GM12878 (cell line): ENCODE data around the gene LMBRD1. TPM values are rescaled to one million over a fixed set of nuclear protein-coding genes. Genes with fewer than 3 reads are reported as not detected.

ENCODE experiments used
- ATAC-seq: fragments of 200-7000 bp; cut with Tn5 transposase; 3 replicates; pipeline ENCODE4 v1.9.1; 2020; ENCODE audit warnings: mild to moderate bottlenecking, moderate library complexity
- BruUV-seq: library from RNA; stranded (reverse); fragments of 400-500 nt; replicated peaks from 2 replicates; lab custom pipeline; 2021; lab: Mats Ljungman, UMichigan
- CTCF ChIA-PET: fragments of 300-600 bp; sonication (Branson Sonifier 250); formaldehyde crosslinking; extraction: SDS; loops from one replicate; lab custom pipeline; 2021; ENCODE audit warnings: inconsistent platforms; lab: Yijun Ruan, JAX
- POLR2A ChIA-PET: fragments of 350-600 bp; formaldehyde crosslinking; extraction: SDS; loops from one replicate; lab custom pipeline; 2021; ENCODE audit warnings: inconsistent platforms; lab: Charles Lee
- RAD21 ChIA-PET: fragments of 300-600 bp; sonication (Branson Sonifier 250); formaldehyde crosslinking; loops from one replicate; lab custom pipeline; 2023; ENCODE audit warnings: antibody characterized with exemption; ENCODE audit not compliant: unreplicated experiment; lab: Charles Lee
- SMC1A ChIA-PET: fragments of 300-600 bp; sonication (Branson Sonifier 250); formaldehyde crosslinking; loops from one replicate; lab custom pipeline; 2023; ENCODE audit not compliant: unreplicated experiment, uncharacterized antibody; lab: Charles Lee
- DNase-seq: peaks from one replicate; pipeline ENCODE4 v3.0.0-alpha.2; 2011; ENCODE audit warnings: low read depth, low spot score
- FAIRE-seq: peaks from 3 replicates; lab custom pipeline; 2011; peaks lifted over from hg19 to GRCh38; lab: Jason Lieb, UNC
- H2AFZ ChIP-seq: 2 replicates; pipeline ENCODE4 v1.6.0; 2011; ENCODE audit warnings: low read depth, low read length, control low read depth; ENCODE audit not compliant: control insufficient read depth
- H3K27ac ChIP-seq: 2 replicates; pipeline ENCODE4 v1.5.1; 2011; ENCODE audit warnings: control low read depth; ENCODE audit not compliant: control insufficient read depth, insufficient read depth
- H3K27me3 ChIP-seq, 2 experiments: replicated peaks in 1 of 2; 2 replicates each; pipeline versions ENCODE4 v1.6.0 to v1.6.1; 2011; ENCODE audit warnings: low read length in 1 of 2; ENCODE audit not compliant: control insufficient read depth in 2 of 2, insufficient read depth in 2 of 2
- H3K36me3 ChIP-seq, 2 experiments: 2 replicates each; pipeline ENCODE4 v1.5.1; 2011; ENCODE audit warnings: low read length in 1 of 2; ENCODE audit not compliant: control insufficient read depth in 2 of 2, insufficient read depth in 2 of 2
- H3K4me1 ChIP-seq: 2 replicates; pipeline ENCODE4 v1.6.1; 2011; ENCODE audit warnings: mild to moderate bottlenecking, low read length, moderate library complexity, mixed read lengths; ENCODE audit not compliant: control insufficient read depth, insufficient read depth
- H3K4me2 ChIP-seq: 2 replicates; pipeline ENCODE4 v1.6.0; 2011; ENCODE audit warnings: control low read depth; ENCODE audit not compliant: control insufficient read depth, insufficient read depth
- H3K4me3 ChIP-seq: fragments of 200-600 bp; sonication (generic); 2 replicates; pipeline ENCODE4 v1.5.1; 2016
- H3K79me2 ChIP-seq: 2 replicates; pipeline ENCODE4 v1.6.0; 2011; ENCODE audit warnings: low read length; ENCODE audit not compliant: control insufficient read depth, insufficient read depth
- H3K9ac ChIP-seq: 2 replicates; pipeline ENCODE4 v1.8.0; 2011; ENCODE audit warnings: low read length, control low read depth, mixed read lengths; ENCODE audit not compliant: control insufficient read depth, insufficient read depth
- H3K9me3 ChIP-seq: replicated peaks from 3 replicates; pipeline ENCODE4 v1.5.1; 2011; ENCODE audit warnings: mild to moderate bottlenecking, low read length; ENCODE audit not compliant: control insufficient read depth, insufficient read depth
- H4K20me1 ChIP-seq: 2 replicates; pipeline ENCODE4 v1.6.0; 2011; ENCODE audit not compliant: control insufficient read depth, insufficient read depth
- BRCA1 ChIP-seq: IDR thresholded peaks from 2 replicates; pipeline ENCODE4 v1.6.1; 2011; ENCODE audit warnings: low read depth, low read length, improper control_type of control experiment
- HDAC2 ChIP-seq: fragments of 200-600 bp; sonication (generic); IDR thresholded peaks from 2 replicates; pipeline ENCODE4 v1.6.1; 2017
- RAD51 ChIP-seq: fragments of 450-650 bp; IDR thresholded peaks from 2 replicates; pipeline ENCODE4 v1.6.1; 2016; ENCODE audit warnings: moderate library complexity, mild to moderate bottlenecking, inconsistent platforms
- RCOR1 ChIP-seq: conservative IDR thresholded peaks from 2 replicates; pipeline ENCODE4 v1.6.1; 2012; ENCODE audit warnings: low read depth, low read length, improper control_type of control experiment
- RUNX3 ChIP-seq: IDR thresholded peaks from 2 replicates; pipeline ENCODE4 v1.6.1; 2012; ENCODE audit warnings: low read length, inconsistent platforms
- SMAD1 ChIP-seq: fragments of 450-650 bp; IDR thresholded peaks from 2 replicates; pipeline ENCODE4 v1.6.1; 2018; ENCODE audit warnings: mild to moderate bottlenecking, low read depth; ENCODE audit not compliant: partially characterized antibody
- STAT3 ChIP-seq: IDR thresholded peaks from 2 replicates; pipeline ENCODE4 v1.6.1; 2011; ENCODE audit warnings: low read depth, low read length, improper control_type of control experiment
- TCF3 ChIP-seq: IDR thresholded peaks from 2 replicates; pipeline ENCODE4 v1.6.1; 2012; ENCODE audit warnings: low read depth, mild to moderate bottlenecking, low read length, borderline replicate concordance; ENCODE audit not compliant: insufficient read depth
- USF2 ChIP-seq: IDR thresholded peaks from 2 replicates; pipeline ENCODE4 v1.6.1; 2011; ENCODE audit warnings: low read depth, low read length, improper control_type of control experiment, borderline replicate concordance
- WGBS: methylation state at CpG from one replicate; pipeline ENCODE4 v1.1.6; 2016; ENCODE audit warnings: low lambda C conversion rate; ENCODE audit not compliant: insufficient replicate concordance, insufficient coverage; ENCODE audit errors: missing lambda C conversion rate; 5-methylcytosine and 5-hydroxymethylcytosine counted together
- in situ Hi-C: fragments of 300-500 bp; cut with MboI; formaldehyde crosslinking; loops from 9 replicates; pipeline ENCODE4 v1.14.3; 2018; ENCODE audit warnings: mixed read lengths
- intact Hi-C: fragments of 100-400 bp; cut with micrococcal nuclease; formaldehyde crosslinking; loops from one replicate; pipeline ENCODE4 v1.14.2; 2022; ENCODE audit not compliant: unreplicated experiment
- polyA plus RNA-seq, 11 experiments: library from polyadenylated mRNA; depleted of rRNA in 4 of 11; unstranded in 6 of 11; stranded (reverse) in 5 of 11; fragments of >200 nt; fragmentation: Nextera tagmentation in 4 of 11; fragmentation: Illumina TruSeq in 1 of 11; extraction: Ambion mirVana in 4 of 11; extraction: Trizol in 1 of 11; gene quantifications; 1 replicate in 1 of 11; 2 replicates in 10 of 11; pipeline versions ENCODE4 v1.2.1 to v1.2.3, GENCODE V29; 2011 to 2016; ENCODE audit warnings: inconsistent platforms in 2 of 11, missing spikeins in 2 of 11, low read depth in 1 of 11
- total RNA-seq, 4 experiments: library from RNA; depleted of rRNA in 3 of 4; stranded (reverse); fragments of >200 nt in 3 of 4; fragmentation: Illumina TruSeq in 1 of 4; extraction: Trizol in 1 of 4; gene quantifications; 2 replicates each; pipeline versions ENCODE4 v1.2.1 to v1.2.3, GENCODE V29; 2013 to 2021

The LMBRD1 gene
- total and polyA plus RNA-seq, 10 of the 15 experiments (the other 5 are each of a cell fraction or from before 2014, with no cell fraction given) = 20.0 to 82.1 (median 27.2) TPM

- 100% methylated on average over 1 of the region's 1 CpG for WGBS
- Histone ChIP-seq H3K27ac (no peak overlapping the region), H3K4me2 (no peak overlapping the region), H2AFZ (no peak overlapping the region), H3K9me3 (no peaks in the 10 kb centered on the region), H3K4me3 (no peak overlapping the region), H3K27me3 (no peaks in the 10 kb centered on the region), H4K20me1 (no peaks in the 10 kb centered on the region), H3K9ac (no peak overlapping the region), H3K4me1 (no peaks in the 10 kb centered on the region), H3K79me2 (no peaks in the 10 kb centered on the region), H3K36me3 (peaks cover 0 to 8% of the 10 kb centered on the region in 2 experiments; a peak in 1 of 4 replicates)
- ChIA-PET RAD21 (no interaction called here), POLR2A (no interaction called here), SMC1A (no interaction called here), CTCF (no interaction called here)
- no peak for ATAC-seq
- intact Hi-C loops = no loop called here
- in situ Hi-C loops = no loop called here
- FAIRE-seq = no peak
- TF ChIP-seq RUNX3 (no peak), RAD51 (no peak), STAT3 (no peak), HDAC2 (no peak), SMAD1 (no peak), USF2 (no peak), RCOR1 (no peak), BRCA1 (no peak), TCF3 (no peak)
- no TSS peak for BruUV-seq
- DNase-seq = no peak
Observed at GRCh38 chr6:69690986-69691385, 105.8 kb downstream of the LMBRD1 start.
